ENCODE results near the gene ARPC5.

The ARPC5 gene

GRCh38 chr1:183592733-183593132 is 42.9 kb downstream of the ARPC5 start:
- in situ Hi-C loops (cut with MboI; ENCODE audit: low pct_unique_long_range_greater_than_20kb, low sequenced_read_pairs, unreplicated experiment), result no loop called here
- TF ChIP-seq CTCF (IDR thresholded peaks at IDR 0.05; ENCODE audit: extremely low read depth, insufficient read depth, missing control alignments), result no peak
- DNase-seq (ENCODE audit: low spot score), result no peak

GRCh38 chr1:183590244-183591191 is 45.1 kb downstream of the ARPC5 start, which contains the start of gene NCF2:
TSS of gene NCF2 (minus strand) at chr1:183590459. CDS start at chr1:183590329, 130 bp downstream.
- in situ Hi-C loops (cut with MboI; ENCODE audit: low pct_unique_long_range_greater_than_20kb, low sequenced_read_pairs, unreplicated experiment), result no loop called here
- peak; percentile 79 for DNase-seq (ENCODE audit: low spot score)

GRCh38 chr1:183589874-183590243 is 45.7 kb downstream of the ARPC5 start:
- in situ Hi-C loops (cut with MboI; ENCODE audit: low pct_unique_long_range_greater_than_20kb, low sequenced_read_pairs, unreplicated experiment), result no loop called here
- peak; percentile 51 for DNase-seq (ENCODE audit: low spot score)

More at GRCh38 chr1:183590244-183591191, 45.1 kb downstream of the ARPC5 start, which contains the start of gene NCF2:
- TF ChIP-seq CTCF (IDR thresholded peaks at IDR 0.05; ENCODE audit: extremely low read depth, insufficient read depth, missing control alignments), result no peak

GRCh38 chr1:183589384-183589783 is 46.2 kb downstream of the ARPC5 start:
- DNase-seq (ENCODE audit: low spot score), result no peak
- no peak for TF ChIP-seq CTCF (IDR thresholded peaks at IDR 0.05; ENCODE audit: extremely low read depth, insufficient read depth, missing control alignments)
- in situ Hi-C loops (cut with MboI; ENCODE audit: low pct_unique_long_range_greater_than_20kb, low sequenced_read_pairs, unreplicated experiment), result no loop called here

More at GRCh38 chr1:183589874-183590243, 45.7 kb downstream of the ARPC5 start:
- TF ChIP-seq CTCF (IDR thresholded peaks at IDR 0.05; ENCODE audit: extremely low read depth, insufficient read depth, missing control alignments), result no peak

GRCh38 chr1:183588827-183589226 is 46.8 kb downstream of the ARPC5 start:
- no peak for TF ChIP-seq CTCF (IDR thresholded peaks at IDR 0.05; ENCODE audit: extremely low read depth, insufficient read depth, missing control alignments)
- in situ Hi-C loops (cut with MboI; ENCODE audit: low pct_unique_long_range_greater_than_20kb, low sequenced_read_pairs, unreplicated experiment), result no loop called here
- no peak for DNase-seq (ENCODE audit: low spot score)

- no peak for TF ChIP-seq CTCF (IDR thresholded peaks at IDR 0.05; ENCODE audit: extremely low read depth, insufficient read depth, missing control alignments)
- DNase-seq (ENCODE audit: low spot score), result no peak
- in situ Hi-C loops (cut with MboI; ENCODE audit: low pct_unique_long_range_greater_than_20kb, low sequenced_read_pairs, unreplicated experiment), result no loop called here
Observed at GRCh38 chr1:183586926-183587325, 48.7 kb downstream of the ARPC5 start.

Data from GM13977 (cell line).